Endodermal cell (in vitro differentiated cells): ENCODE results near the gene RIPK3. TPM values are rescaled to one million over a fixed set of nuclear protein-coding genes. Genes with fewer than 3 reads are reported as not detected.

Experiments used
- DNase-seq: peaks from one replicate; pipeline ENCODE4 v3.0.0-alpha.2; 2017
- H3K27ac ChIP-seq: 2 replicates; pipeline ENCODE4 v1.5.1; 2013; ENCODE audit warnings: mild to moderate bottlenecking, low read depth, low read length, moderate library complexity
- H3K27me3 ChIP-seq: 2 replicates; pipeline ENCODE4 v1.6.1; 2013; ENCODE audit warnings: mild to moderate bottlenecking, low read length, moderate library complexity; ENCODE audit not compliant: insufficient read depth, control insufficient read depth, poor library complexity, severe bottlenecking
- H3K36me3 ChIP-seq: 2 replicates; pipeline ENCODE4 v1.7.0; 2013; ENCODE audit warnings: mild to moderate bottlenecking, low read length, moderate library complexity; ENCODE audit not compliant: control insufficient read depth, insufficient read depth
- H3K4me1 ChIP-seq: one replicate; pipeline ENCODE4 v1.7.0; 2013; ENCODE audit warnings: low read length; ENCODE audit not compliant: control insufficient read depth, insufficient read depth
- H3K4me3 ChIP-seq: 2 replicates; pipeline ENCODE4 v1.5.1; 2013; ENCODE audit warnings: mild to moderate bottlenecking, low read length, moderate library complexity
- H3K9ac ChIP-seq: 2 replicates; pipeline ENCODE4 v1.6.1; 2013; ENCODE audit warnings: mild to moderate bottlenecking, low read length, moderate library complexity; ENCODE audit not compliant: poor library complexity, severe bottlenecking; ENCODE audit errors: extremely low read depth
- H3K9me3 ChIP-seq: 2 replicates; pipeline ENCODE4 v1.6.1; 2013; ENCODE audit warnings: mild to moderate bottlenecking, low read length, moderate library complexity; ENCODE audit not compliant: control insufficient read depth
- H3K27ac Mint-ChIP-seq: 2 replicates; pipeline ENCODE4 v1.8.0; 2020; ENCODE audit warnings: mixed read lengths
- H3K27me3 Mint-ChIP-seq: 2 replicates; pipeline ENCODE4 v1.8.0; 2021; ENCODE audit warnings: mild to moderate bottlenecking, mixed read lengths; ENCODE audit not compliant: insufficient read depth
- H3K36me3 Mint-ChIP-seq: 2 replicates; pipeline ENCODE4 v1.8.0; 2020; ENCODE audit warnings: low read depth, mixed read lengths
- H3K4me1 Mint-ChIP-seq: 2 replicates; pipeline ENCODE4 v1.8.0; 2020; ENCODE audit warnings: mixed read lengths
- H3K4me3 Mint-ChIP-seq: 2 replicates; pipeline ENCODE4 v1.8.0; 2020; ENCODE audit warnings: mild to moderate bottlenecking, moderate library complexity, mixed read lengths
- H3K9me3 Mint-ChIP-seq: 2 replicates; pipeline ENCODE4 v1.8.0; 2020; ENCODE audit warnings: mild to moderate bottlenecking, mixed read lengths
- CTCF ChIP-seq: fragments of 200-600 bp; sonication (generic); conservative IDR thresholded peaks from 2 replicates; pipeline ENCODE4 v1.5.0; 2021; ENCODE audit warnings: antibody characterized with exemption, mild to moderate bottlenecking
- WGBS, 2 experiments: methylation state at CpG; one replicate each; pipeline versions ENCODE4 v1.1.5 to v1.1.7; 2013; ENCODE audit warnings: missing lambda C conversion rate in 2 of 2, mixed read lengths in 1 of 2; ENCODE audit not compliant: insufficient coverage in 1 of 2, insufficient read length in 1 of 2; 5-methylcytosine and 5-hydroxymethylcytosine counted together
- total RNA-seq, 2 donors: library from RNA; stranded (reverse); fragmentation: NEBNext Ultra II Directional in 1 of 2; extraction: Animal tissue kit (Norgen Biotek cat#: 25700) in 1 of 2; gene quantifications; 2 replicates in 1 of 2; 3 replicates in 1 of 2; pipeline ENCODE4 v1.2.1, GENCODE V29; 2021

The RIPK3 gene
- total RNA-seq, 2 donors from 2014 or later = not detected

GRCh38 chr14:24366721-24367513, 27.1 kb upstream of the RIPK3 start:
- Histone ChIP-seq H3K27ac (peak overlapping the region; percentile 92), H3K4me3 (peak overlapping the region; percentile 84), H3K9ac (peak overlapping the region; percentile 41), H3K9me3 (no peaks in the 10 kb centered on the region), H3K36me3 (no peaks in the 10 kb centered on the region), H3K27me3 (peaks cover 14% of the 10 kb centered on the region), H3K4me1 (peaks cover 7% of the 10 kb centered on the region)
- peak; percentile 99 for DNase-seq
- peaks cover 22% of the 10 kb centered on the region for H3K27me3 Mint-ChIP-seq
- no peak for TF ChIP-seq CTCF
- WGBS, 2 experiments = 0 to 1% methylated on average over 3 to 40 of the region's 40 CpGs
- H3K9me3 Mint-ChIP-seq = no peaks in the 10 kb centered on the region
- H3K4me3 Mint-ChIP-seq = peak overlapping the region; percentile 69
- no peaks in the 10 kb centered on the region for H3K36me3 Mint-ChIP-seq
- H3K27ac Mint-ChIP-seq = peak overlapping the region; percentile 93
- H3K4me1 Mint-ChIP-seq = peaks cover 8% of the 10 kb centered on the region

- peak overlapping the region; percentile 41 for H3K9ac ChIP-seq
- no peak for DNase-seq
- Mint-ChIP-seq H3K27me3 (peaks cover 28% of the 10 kb centered on the region), H3K9me3 (no peaks in the 10 kb centered on the region), H3K36me3 (no peaks in the 10 kb centered on the region), H3K4me3 (peak overlapping the region; percentile 69), H3K4me1 (peaks cover 8% of the 10 kb centered on the region), H3K27ac (no peak overlapping the region)
- WGBS, 2 experiments = 2% methylated on average over 6 to 16 of the region's 16 CpGs
- TF ChIP-seq CTCF = no peak
- H3K27me3 ChIP-seq = peaks cover 19% of the 10 kb centered on the region
- peaks cover 7% of the 10 kb centered on the region for H3K4me1 ChIP-seq
- no peaks in the 10 kb centered on the region for H3K9me3 ChIP-seq
- no peaks in the 10 kb centered on the region for H3K36me3 ChIP-seq
- H3K4me3 ChIP-seq = peak overlapping the region; percentile 84
- peak overlapping the region; percentile 92 for H3K27ac ChIP-seq
These were observed 26.6 kb upstream of the RIPK3 start for GRCh38 chr14:24366413-24366720.

GRCh38 chr14:24365600-24366412, 26.0 kb upstream of the RIPK3 start:
- TF ChIP-seq CTCF = peak; percentile 99
- Mint-ChIP-seq H3K4me3 (peak overlapping the region; percentile 69), H3K9me3 (no peaks in the 10 kb centered on the region), H3K27me3 (peaks cover 33% of the 10 kb centered on the region), H3K27ac (peak overlapping the region; percentile 55), H3K36me3 (no peaks in the 10 kb centered on the region), H3K4me1 (peaks cover 8% of the 10 kb centered on the region)
- H3K36me3 ChIP-seq = no peaks in the 10 kb centered on the region
- no peak overlapping the region for H3K9ac ChIP-seq
- 5 to 6% methylated on average over 13 to 28 of the region's 28 CpGs for WGBS, 2 experiments
- peaks cover 2% of the 10 kb centered on the region for H3K4me1 ChIP-seq
- peak; percentile 97 for DNase-seq
- peak overlapping the region; percentile 84 for H3K4me3 ChIP-seq
- peak overlapping the region; percentile 52 for H3K27ac ChIP-seq
- H3K27me3 ChIP-seq = peaks cover 25% of the 10 kb centered on the region
- no peaks in the 10 kb centered on the region for H3K9me3 ChIP-seq
